Nephron progenitor cell (in vitro differentiated cells): Measurements from ENCODE around the gene BTK.

Experiments used
- DNase-seq: peaks from one replicate; pipeline ENCODE4 v3.0.0; 2021
- H3K27ac Mint-ChIP-seq: 2 replicates; pipeline ENCODE4 v1.8.0; 2021; ENCODE audit warnings: mild to moderate bottlenecking, moderate library complexity, mixed read lengths
- H3K27me3 Mint-ChIP-seq: 2 replicates; pipeline ENCODE4 v1.8.0; 2021; ENCODE audit warnings: mild to moderate bottlenecking, low read depth, mixed read lengths; ENCODE audit not compliant: poor library complexity
- H3K36me3 Mint-ChIP-seq: 2 replicates; pipeline ENCODE4 v1.8.0; 2021; ENCODE audit warnings: low read depth, mixed read lengths
- H3K4me1 Mint-ChIP-seq: 2 replicates; pipeline ENCODE4 v1.8.0; 2021; ENCODE audit warnings: mixed read lengths
- H3K4me3 Mint-ChIP-seq: 2 replicates; pipeline ENCODE4 v1.8.0; 2021; ENCODE audit warnings: mild to moderate bottlenecking, moderate library complexity, mixed read lengths
- H3K9me3 Mint-ChIP-seq: 2 replicates; pipeline ENCODE4 v1.8.0; 2021; ENCODE audit warnings: mild to moderate bottlenecking, moderate library complexity, mixed read lengths
- CTCF ChIP-seq: fragments of 200-600 bp; sonication (generic); IDR thresholded peaks from 2 replicates; pipeline ENCODE4 v1.5.0; 2021; ENCODE audit warnings: antibody characterized with exemption

The BTK gene

GRCh38 chrX:101362757-101363156 lies 23.2 kb downstream of the BTK start:
- Mint-ChIP-seq H3K27ac (no peak overlapping the region), H3K4me1 (no peaks in the 10 kb centered on the region), H3K27me3 (peaks cover 4% of the 10 kb centered on the region), H3K4me3 (no peak overlapping the region), H3K9me3 (peaks cover 44% of the 10 kb centered on the region), H3K36me3 (no peaks in the 10 kb centered on the region)
- no peak for DNase-seq
- TF ChIP-seq CTCF: no peak

GRCh38 chrX:101362116-101362515 lies 23.9 kb downstream of the BTK start:
- Mint-ChIP-seq H3K36me3 (no peaks in the 10 kb centered on the region), H3K9me3 (peaks cover 42% of the 10 kb centered on the region), H3K4me1 (peaks cover 3% of the 10 kb centered on the region), H3K4me3 (no peak overlapping the region), H3K27ac (no peak overlapping the region), H3K27me3 (peaks cover 4% of the 10 kb centered on the region)
- no peak for TF ChIP-seq CTCF
- no peak for DNase-seq

- Mint-ChIP-seq H3K4me1 (peaks cover 5% of the 10 kb centered on the region), H3K4me3 (no peak overlapping the region), H3K9me3 (peaks cover 56% of the 10 kb centered on the region), H3K27ac (no peak overlapping the region), H3K27me3 (peaks cover 4% of the 10 kb centered on the region), H3K36me3 (no peaks in the 10 kb centered on the region)
- no peak for TF ChIP-seq CTCF
- DNase-seq: no peak
Measured at GRCh38 chrX:101360390-101360789, 25.6 kb downstream of the BTK start.

GRCh38 chrX:101359966-101360365 lies 26.0 kb downstream of the BTK start:
- no peak overlapping the region for H3K27ac Mint-ChIP-seq
- TF ChIP-seq CTCF: no peak
- no peaks in the 10 kb centered on the region for H3K36me3 Mint-ChIP-seq
- H3K9me3 Mint-ChIP-seq: peaks cover 57% of the 10 kb centered on the region
- no peak overlapping the region for H3K4me3 Mint-ChIP-seq
- DNase-seq: no peak
- peaks cover 9% of the 10 kb centered on the region for H3K4me1 Mint-ChIP-seq
- H3K27me3 Mint-ChIP-seq: peaks cover 4% of the 10 kb centered on the region

- Mint-ChIP-seq H3K27ac (no peak overlapping the region), H3K36me3 (no peaks in the 10 kb centered on the region), H3K27me3 (no peaks in the 10 kb centered on the region), H3K4me3 (no peak overlapping the region), H3K9me3 (peaks cover 58% of the 10 kb centered on the region), H3K4me1 (peaks cover 21% of the 10 kb centered on the region)
- no peak for DNase-seq
- TF ChIP-seq CTCF: peak; percentile 27
Measured at GRCh38 chrX:101357166-101357795, 28.7 kb downstream of the BTK start.

GRCh38 chrX:101349193-101349562 lies 36.8 kb downstream of the BTK start:
- peaks cover 43% of the 10 kb centered on the region for H3K9me3 Mint-ChIP-seq
- TF ChIP-seq CTCF: no peak
- peak overlapping the region; percentile 89 for H3K4me3 Mint-ChIP-seq
- H3K27me3 Mint-ChIP-seq: no peaks in the 10 kb centered on the region
- H3K36me3 Mint-ChIP-seq: peaks cover 14% of the 10 kb centered on the region
- no peak for DNase-seq
- no peak overlapping the region for H3K27ac Mint-ChIP-seq
- peaks cover 30% of the 10 kb centered on the region for H3K4me1 Mint-ChIP-seq
